OCI-LY7 (cell line): ENCODE results near the gene MNAT1.

Source experiments
- EZH2phosphoT487 ChIP-seq: fragments of 200-600 bp; sonication (generic); IDR thresholded peaks from 2 replicates; pipeline ENCODE4 v1.6.1; 2018; ENCODE audit warnings: low read depth, borderline replicate concordance, mild to moderate bottlenecking, mixed run types, antibody characterized with exemption, low read length, moderate library complexity, mixed read lengths
- TF ChIP-seq, protein P1 (sequence below): fragments of 200-600 bp; sonication (generic); conservative IDR thresholded peaks from 2 replicates; pipeline ENCODE4 v1.5.1; 2014; ENCODE audit warnings: mild to moderate bottlenecking, antibody characterized with exemption, low read length, moderate library complexity, mixed read lengths

DNA sequence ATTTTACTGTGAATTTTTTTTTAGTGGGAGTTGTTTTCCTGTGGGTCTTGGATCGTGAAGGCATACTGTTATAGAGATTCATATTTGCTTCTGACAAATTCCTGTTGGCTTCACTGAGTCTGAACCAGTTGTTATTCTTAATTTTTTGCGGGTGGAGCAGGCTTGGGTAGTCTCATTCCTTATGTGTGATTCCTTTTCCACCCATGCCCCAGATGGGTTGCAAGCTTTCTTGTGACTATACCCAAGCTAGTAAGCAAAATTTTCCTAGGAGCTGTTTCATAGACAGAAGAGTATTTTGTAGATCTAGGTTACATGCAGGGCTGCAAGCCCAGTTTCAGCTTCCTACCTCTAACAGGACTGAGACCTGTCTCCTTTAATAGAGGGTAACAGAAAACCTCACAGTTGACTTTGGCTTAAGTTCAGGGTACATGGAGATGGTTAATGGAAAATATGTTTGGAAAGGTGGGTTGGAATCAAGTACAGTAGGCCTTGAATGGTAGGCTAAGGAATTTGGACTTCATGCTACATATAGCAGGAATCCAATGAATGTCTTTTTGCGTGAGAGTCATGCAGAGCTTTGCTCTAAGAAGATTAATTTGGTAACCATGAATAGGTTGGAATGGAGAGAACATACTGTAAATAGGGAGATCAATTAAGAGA lies 217.3 kb downstream of the MNAT1 start:
- TF ChIP-seq, protein P1, sequence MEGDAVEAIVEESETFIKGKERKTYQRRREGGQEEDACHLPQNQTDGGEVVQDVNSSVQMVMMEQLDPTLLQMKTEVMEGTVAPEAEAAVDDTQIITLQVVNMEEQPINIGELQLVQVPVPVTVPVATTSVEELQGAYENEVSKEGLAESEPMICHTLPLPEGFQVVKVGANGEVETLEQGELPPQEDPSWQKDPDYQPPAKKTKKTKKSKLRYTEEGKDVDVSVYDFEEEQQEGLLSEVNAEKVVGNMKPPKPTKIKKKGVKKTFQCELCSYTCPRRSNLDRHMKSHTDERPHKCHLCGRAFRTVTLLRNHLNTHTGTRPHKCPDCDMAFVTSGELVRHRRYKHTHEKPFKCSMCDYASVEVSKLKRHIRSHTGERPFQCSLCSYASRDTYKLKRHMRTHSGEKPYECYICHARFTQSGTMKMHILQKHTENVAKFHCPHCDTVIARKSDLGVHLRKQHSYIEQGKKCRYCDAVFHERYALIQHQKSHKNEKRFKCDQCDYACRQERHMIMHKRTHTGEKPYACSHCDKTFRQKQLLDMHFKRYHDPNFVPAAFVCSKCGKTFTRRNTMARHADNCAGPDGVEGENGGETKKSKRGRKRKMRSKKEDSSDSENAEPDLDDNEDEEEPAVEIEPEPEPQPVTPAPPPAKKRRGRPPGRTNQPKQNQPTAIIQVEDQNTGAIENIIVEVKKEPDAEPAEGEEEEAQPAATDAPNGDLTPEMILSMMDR: no peak
- no peak for TF ChIP-seq EZH2phosphoT487
